Measurements from ENCODE around the gene RRAS2. TPM values are rescaled to one million over a fixed set of nuclear protein-coding genes. Genes with fewer than 3 reads are reported as not detected.

RRAS2 gene
- total RNA-seq, 4 donors from 2014 or later = 51.5 to 81.4 (median 66.8) TPM

DNA sequence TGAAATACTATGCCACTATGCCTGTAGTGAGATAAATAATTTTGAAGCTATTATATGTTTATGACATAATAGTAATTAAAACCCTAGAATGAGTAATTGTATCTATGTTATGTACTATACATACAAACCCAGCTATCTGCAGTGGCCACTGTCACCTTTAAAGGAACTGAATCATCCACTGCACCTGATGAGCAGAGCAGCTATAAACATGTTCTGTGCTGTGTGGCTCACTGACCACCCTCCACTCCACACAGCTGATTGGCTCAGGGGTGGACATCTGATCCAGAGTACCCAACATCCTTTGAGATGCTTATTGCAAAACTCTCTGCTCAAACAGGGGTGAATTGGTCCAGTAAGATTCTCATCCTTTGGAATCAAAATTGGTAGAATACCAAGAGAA is 19.2 kb upstream of the RRAS2 start:
- intact Hi-C loops (cut with DNase I) = no loop called here
- Histone ChIP-seq H3K27me3 (no peaks in the 10 kb centered on the region), H3K9me3 (no peaks in the 10 kb centered on the region), H3K4me3 (replicated peaks in 1 of 3) (no peak overlapping the region), H3K27ac (no peak overlapping the region), H3K4me1 (no peaks in the 10 kb centered on the region), H3K36me3 (no peaks in the 10 kb centered on the region)
- no peak for TF ChIP-seq CTCF (IDR thresholded peaks at IDR 0.05)
- TF ChIP-seq POLR2A (IDR thresholded peaks at IDR 0.05) = no peak
- DNase-seq = no peak

DNA sequence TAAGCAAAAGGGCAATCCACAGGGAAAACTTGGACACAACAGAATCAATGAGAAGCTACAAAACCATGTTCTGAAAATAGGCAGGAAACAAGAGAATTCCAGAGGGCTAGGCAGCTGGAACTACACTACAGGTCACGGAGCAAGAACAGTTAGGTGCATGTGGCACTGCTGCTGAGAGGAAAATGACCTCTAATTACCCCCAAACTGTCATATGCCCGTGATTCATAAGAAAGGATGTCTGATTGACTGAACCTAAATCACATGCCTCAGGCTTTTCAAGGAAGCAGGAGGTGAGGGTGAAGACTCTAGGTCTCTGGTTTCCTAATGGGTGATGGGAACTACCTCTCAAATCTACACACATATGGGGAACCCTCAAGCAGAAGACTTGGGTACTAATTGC is 17.9 kb upstream of the RRAS2 start:
- Histone ChIP-seq H3K4me1 (no peaks in the 10 kb centered on the region), H3K27me3 (no peaks in the 10 kb centered on the region), H3K9me3 (no peaks in the 10 kb centered on the region), H3K36me3 (no peaks in the 10 kb centered on the region), H3K4me3 (replicated peaks in 1 of 3) (no peak overlapping the region), H3K27ac (no peak overlapping the region)
- whole genome bisulfite sequencing, 2 donors = 62 to 78% methylated on average over 2 of the region's 2 CpGs
- DNase-seq = no peak
- intact Hi-C loops (cut with DNase I) = no loop called here
- no peak for TF ChIP-seq POLR2A (IDR thresholded peaks at IDR 0.05)
- TF ChIP-seq CTCF (IDR thresholded peaks at IDR 0.05) = no peak

DNA sequence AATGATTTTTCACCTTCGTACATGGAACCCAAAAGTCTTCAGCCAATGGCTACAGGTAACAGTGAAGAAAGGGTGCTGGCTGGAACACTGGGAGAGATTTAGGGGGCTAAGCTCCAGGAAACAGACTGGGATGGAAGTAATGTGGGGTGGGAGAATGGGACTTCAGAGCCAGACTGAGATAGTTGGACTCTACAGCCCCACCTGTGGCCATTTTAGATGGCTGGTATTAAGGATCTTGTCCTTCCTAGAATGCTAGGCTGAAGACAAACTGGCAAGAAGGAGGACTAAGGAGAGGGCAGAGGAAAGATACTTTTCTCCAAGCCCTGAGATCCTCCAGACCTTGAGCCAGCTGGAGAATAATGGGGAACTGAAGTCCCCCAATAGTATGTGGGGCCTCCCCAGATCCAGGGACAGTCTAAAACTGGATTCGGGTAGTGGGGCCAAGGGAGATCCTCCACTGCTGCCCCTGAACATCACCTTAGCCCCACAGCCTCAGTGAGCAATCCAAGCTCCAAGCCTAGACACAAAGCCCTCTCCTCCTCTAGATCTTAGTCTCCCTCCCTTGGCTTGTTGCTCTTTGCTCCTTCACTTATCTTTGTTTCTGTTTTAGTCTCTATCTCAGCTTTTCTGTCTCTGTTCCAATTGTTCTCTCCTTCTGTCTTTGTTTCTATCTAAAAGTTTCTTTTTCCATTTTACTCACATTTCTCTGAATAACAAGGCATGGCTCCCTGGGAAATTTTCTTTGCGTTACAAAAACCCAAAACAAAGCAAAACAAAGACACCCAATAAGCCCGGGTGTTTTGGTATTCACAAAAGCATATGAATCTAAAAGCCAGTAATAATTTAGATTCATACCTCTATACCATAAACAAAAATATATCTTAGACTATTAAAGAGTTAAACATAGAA is 16.2 kb upstream of the RRAS2 start:
- Histone ChIP-seq H3K36me3 (no peaks in the 10 kb centered on the region), H3K27me3 (no peaks in the 10 kb centered on the region), H3K4me1 (no peaks in the 10 kb centered on the region), H3K4me3 (replicated peaks in 1 of 3) (no peak overlapping the region), H3K9me3 (no peaks in the 10 kb centered on the region), H3K27ac (no peak overlapping the region)
- WGBS, 2 donors = 67 to 81% methylated on average over 4 of the region's 4 CpGs
- TF ChIP-seq CTCF (IDR thresholded peaks at IDR 0.05) = no peak
- TF ChIP-seq POLR2A (IDR thresholded peaks at IDR 0.05) = no peak
- no peak for DNase-seq
- intact Hi-C loops (cut with DNase I) = no loop called here

DNA sequence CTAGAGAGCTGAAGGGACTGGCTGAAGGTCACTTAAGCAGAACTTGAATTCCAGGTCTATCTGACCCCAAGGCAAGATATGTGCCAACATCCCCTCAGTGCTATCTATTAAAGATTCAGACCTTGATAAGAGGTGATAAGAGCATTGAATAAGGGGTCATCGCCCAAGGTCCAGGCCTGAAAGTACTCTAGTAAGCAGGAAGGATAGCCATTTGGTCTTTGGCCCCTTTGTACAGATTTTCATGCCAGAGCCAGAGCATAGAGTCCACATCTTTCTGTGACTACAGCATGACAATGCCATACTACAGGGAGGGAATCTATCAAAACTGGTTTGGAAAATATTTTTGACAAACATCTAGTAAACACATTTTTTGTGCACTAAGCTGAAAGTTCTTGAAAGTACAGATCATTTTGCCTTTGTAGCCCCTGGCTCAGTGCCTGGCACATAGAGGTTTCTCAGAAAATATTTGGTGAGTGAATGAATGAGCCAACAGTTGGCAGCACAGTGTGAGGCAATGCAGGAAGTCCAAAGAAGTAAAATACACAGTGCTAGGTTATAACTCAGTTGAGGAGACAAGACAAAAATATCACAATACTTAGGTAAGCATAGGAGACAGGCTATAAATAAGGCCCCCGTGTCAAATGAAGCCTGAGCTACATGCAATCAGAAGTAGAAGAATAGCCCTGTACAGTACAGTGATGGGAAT is 15.1 kb upstream of the RRAS2 start:
- H3K4me3 ChIP-seq (replicated peaks in 1 of 3) = no peak overlapping the region
- no peak overlapping the region for H3K27ac ChIP-seq
- intact Hi-C loops (cut with DNase I) = no loop called here

More for the DNA sequence above, 15.1 kb upstream of the RRAS2 start:
- Histone ChIP-seq H3K27me3 (no peaks in the 10 kb centered on the region), H3K9me3 (no peaks in the 10 kb centered on the region), H3K4me1 (no peaks in the 10 kb centered on the region), H3K36me3 (no peaks in the 10 kb centered on the region)
- no peak for TF ChIP-seq CTCF (IDR thresholded peaks at IDR 0.05)
- no peak for TF ChIP-seq POLR2A (IDR thresholded peaks at IDR 0.05)
- DNase-seq = no peak
- 91 to 92% methylated on average over 2 of the region's 2 CpGs for WGBS, 2 donors
